Central memory CD4-positive, alpha-beta T cell (primary cell): ENCODE results near the gene RPS16.

ENCODE experiments used
- DNase-seq: peaks from one replicate; pipeline ENCODE4 v3.0.0; 2022

The RPS16 gene

GRCh38 chr19:39384839-39385568 is 50.7 kb downstream of the RPS16 start:
- no peak for DNase-seq
